ENCODE data around the gene SRSF3. TPM values are rescaled to one million over a fixed set of nuclear protein-coding genes. Genes with fewer than 3 reads are reported as not detected.
"Not testable (repeated sequence)": the region's sequence is repeated elsewhere in the genome, so short reads cannot be mapped to it uniquely, and the experiment has no call there.

The SRSF3 gene
- polyA plus RNA-seq, 1 donor, result 438 TPM

GRCh38 chr6:36574679-36575078 lies 19.5 kb upstream of the SRSF3 start:
- H3K9me3 ChIP-seq (ENCODE audit: control insufficient read depth, low read depth, low read length), result no peaks in the 10 kb centered on the region
- DNase-seq, result no peak
- no peaks in the 10 kb centered on the region for H3K36me3 ChIP-seq (ENCODE audit: control insufficient read depth, insufficient read depth, low read length)
- H3K27me3 ChIP-seq (ENCODE audit: control insufficient read depth, insufficient read depth, low read length), result no peaks in the 10 kb centered on the region
- no peak overlapping the region for H3K27ac ChIP-seq (ENCODE audit: low read length)
- H3K4me3 ChIP-seq (ENCODE audit: low read length), result no peak overlapping the region
- H3K4me1 ChIP-seq (ENCODE audit: control insufficient read depth, insufficient read depth, low read length), result no peaks in the 10 kb centered on the region

GRCh38 chr6:36576578-36576977 lies 17.6 kb upstream of the SRSF3 start:
- Histone ChIP-seq H3K36me3 (ENCODE audit: control insufficient read depth, insufficient read depth, low read length) (no peaks in the 10 kb centered on the region), H3K27ac (ENCODE audit: low read length) (no peak overlapping the region), H3K4me3 (ENCODE audit: low read length) (no peak overlapping the region), H3K27me3 (ENCODE audit: control insufficient read depth, insufficient read depth, low read length) (no peaks in the 10 kb centered on the region), H3K4me1 (ENCODE audit: control insufficient read depth, insufficient read depth, low read length) (peaks cover 4% of the 10 kb centered on the region), H3K9me3 (ENCODE audit: control insufficient read depth, low read depth, low read length) (no peaks in the 10 kb centered on the region)
- DNase-seq, result no peak
- WGBS (ENCODE audit: insufficient coverage, low lambda C conversion rate), result no CpG with 5 or more reads among the region's 7 CpGs

- peak in 1 of 2 donors; percentile 37 for DNase-seq
- no peaks in the 10 kb centered on the region for H3K9me3 ChIP-seq (ENCODE audit: control insufficient read depth, low read depth, low read length)
- WGBS (ENCODE audit: insufficient coverage, low lambda C conversion rate), result 0% methylated on average over 1 of the region's 2 CpGs
- H3K27me3 ChIP-seq (ENCODE audit: control insufficient read depth, insufficient read depth, low read length), result no peaks in the 10 kb centered on the region
- no peak overlapping the region for H3K27ac ChIP-seq (ENCODE audit: low read length)
- H3K4me3 ChIP-seq (ENCODE audit: low read length), result no peak overlapping the region
- H3K4me1 ChIP-seq (ENCODE audit: control insufficient read depth, insufficient read depth, low read length), result peaks cover 4% of the 10 kb centered on the region
- H3K36me3 ChIP-seq (ENCODE audit: control insufficient read depth, insufficient read depth, low read length), result no peaks in the 10 kb centered on the region
Observed at GRCh38 chr6:36577301-36577700, 16.9 kb upstream of the SRSF3 start.

GRCh38 chr6:36578030-36578429 lies 16.1 kb upstream of the SRSF3 start:
- no peaks in the 10 kb centered on the region for H3K36me3 ChIP-seq (ENCODE audit: control insufficient read depth, insufficient read depth, low read length)
- DNase-seq, result no peak

GRCh38 chr6:36578431-36578830 lies 15.7 kb upstream of the SRSF3 start:
- no peaks in the 10 kb centered on the region for H3K27me3 ChIP-seq (ENCODE audit: control insufficient read depth, insufficient read depth, low read length)
- no CpG with 5 or more reads among the region's 4 CpGs for WGBS (ENCODE audit: insufficient coverage, low lambda C conversion rate)
- H3K4me1 ChIP-seq (ENCODE audit: control insufficient read depth, insufficient read depth, low read length), result peaks cover 4% of the 10 kb centered on the region
- no peak overlapping the region for H3K27ac ChIP-seq (ENCODE audit: low read length)
- H3K4me3 ChIP-seq (ENCODE audit: low read length), result no peak overlapping the region
- H3K9me3 ChIP-seq (ENCODE audit: control insufficient read depth, low read depth, low read length), result no peaks in the 10 kb centered on the region
- H3K36me3 ChIP-seq (ENCODE audit: control insufficient read depth, insufficient read depth, low read length), result no peaks in the 10 kb centered on the region
- DNase-seq, result no peak

More at GRCh38 chr6:36578030-36578429, 16.1 kb upstream of the SRSF3 start:
- Histone ChIP-seq H3K9me3 (ENCODE audit: control insufficient read depth, low read depth, low read length) (no peaks in the 10 kb centered on the region), H3K27me3 (ENCODE audit: control insufficient read depth, insufficient read depth, low read length) (no peaks in the 10 kb centered on the region), H3K4me1 (ENCODE audit: control insufficient read depth, insufficient read depth, low read length) (peaks cover 4% of the 10 kb centered on the region), H3K4me3 (ENCODE audit: low read length) (no peak overlapping the region), H3K27ac (ENCODE audit: low read length) (no peak overlapping the region)
- WGBS (ENCODE audit: insufficient coverage, low lambda C conversion rate), result 83% methylated on average over 1 of the region's 5 CpGs

GRCh38 chr6:36580184-36580526 lies 14.0 kb upstream of the SRSF3 start:
- no peak overlapping the region for H3K4me3 ChIP-seq (ENCODE audit: low read length)

GRCh38 chr6:36581716-36582115 lies 12.4 kb upstream of the SRSF3 start:
- no peaks in the 10 kb centered on the region for H3K36me3 ChIP-seq (ENCODE audit: control insufficient read depth, insufficient read depth, low read length)
- H3K4me3 ChIP-seq (ENCODE audit: low read length), result no peak overlapping the region
- WGBS (ENCODE audit: insufficient coverage, low lambda C conversion rate), result 80% methylated on average over 1 of the region's 4 CpGs
- H3K9me3 ChIP-seq (ENCODE audit: control insufficient read depth, low read depth, low read length), result no peaks in the 10 kb centered on the region
- no peak for DNase-seq
- no peaks in the 10 kb centered on the region for H3K27me3 ChIP-seq (ENCODE audit: control insufficient read depth, insufficient read depth, low read length)
- peaks cover 4% of the 10 kb centered on the region for H3K4me1 ChIP-seq (ENCODE audit: control insufficient read depth, insufficient read depth, low read length)
- no peak overlapping the region for H3K27ac ChIP-seq (ENCODE audit: low read length)

More at GRCh38 chr6:36580184-36580526, 14.0 kb upstream of the SRSF3 start:
- no CpG with 5 or more reads among the region's 8 CpGs for WGBS (ENCODE audit: insufficient coverage, low lambda C conversion rate)
- H3K27ac ChIP-seq (ENCODE audit: low read length), result peak overlapping the region; percentile 41
- H3K27me3 ChIP-seq (ENCODE audit: control insufficient read depth, insufficient read depth, low read length), result no peaks in the 10 kb centered on the region
- H3K36me3 ChIP-seq (ENCODE audit: control insufficient read depth, insufficient read depth, low read length), result no peaks in the 10 kb centered on the region
- peaks cover 4% of the 10 kb centered on the region for H3K4me1 ChIP-seq (ENCODE audit: control insufficient read depth, insufficient read depth, low read length)
- no peak for DNase-seq
- no peaks in the 10 kb centered on the region for H3K9me3 ChIP-seq (ENCODE audit: control insufficient read depth, low read depth, low read length)

GRCh38 chr6:36586606-36587005 lies 7.6 kb upstream of the SRSF3 start:
- H3K4me3 ChIP-seq (ENCODE audit: low read length), result no peak overlapping the region
- no peaks in the 10 kb centered on the region for H3K9me3 ChIP-seq (ENCODE audit: control insufficient read depth, low read depth, low read length)
- H3K36me3 ChIP-seq (ENCODE audit: control insufficient read depth, insufficient read depth, low read length), result no peaks in the 10 kb centered on the region
- no peaks in the 10 kb centered on the region for H3K27me3 ChIP-seq (ENCODE audit: control insufficient read depth, insufficient read depth, low read length)
- no CpG with 5 or more reads among the region's 1 CpG for WGBS (ENCODE audit: insufficient coverage, low lambda C conversion rate)
- no peak overlapping the region for H3K27ac ChIP-seq (ENCODE audit: low read length)
- DNase-seq, result no peak
- no peaks in the 10 kb centered on the region for H3K4me1 ChIP-seq (ENCODE audit: control insufficient read depth, insufficient read depth, low read length)

- not testable (repeated sequence) for H3K9me3 ChIP-seq (ENCODE audit: control insufficient read depth, low read depth, low read length); H3K36me3 ChIP-seq (ENCODE audit: control insufficient read depth, insufficient read depth, low read length); H3K27me3 ChIP-seq (ENCODE audit: control insufficient read depth, insufficient read depth, low read length); H3K27ac ChIP-seq (ENCODE audit: low read length); DNase-seq; H3K4me1 ChIP-seq (ENCODE audit: control insufficient read depth, insufficient read depth, low read length); H3K4me3 ChIP-seq (ENCODE audit: low read length)
- WGBS (ENCODE audit: insufficient coverage, low lambda C conversion rate), result 100% methylated on average over 1 of the region's 9 CpGs
Observed at GRCh38 chr6:36589025-36589400, 5.1 kb upstream of the SRSF3 start.

- Histone ChIP-seq H3K27ac (ENCODE audit: low read length) (no peak overlapping the region), H3K4me1 (ENCODE audit: control insufficient read depth, insufficient read depth, low read length) (no peaks in the 10 kb centered on the region), H3K4me3 (ENCODE audit: low read length) (no peak overlapping the region), H3K36me3 (ENCODE audit: control insufficient read depth, insufficient read depth, low read length) (no peaks in the 10 kb centered on the region), H3K9me3 (ENCODE audit: control insufficient read depth, low read depth, low read length) (no peaks in the 10 kb centered on the region), H3K27me3 (ENCODE audit: control insufficient read depth, insufficient read depth, low read length) (no peaks in the 10 kb centered on the region)
- DNase-seq, result peak; percentile 64 to 73
- WGBS (ENCODE audit: insufficient coverage, low lambda C conversion rate), result no CpG with 5 or more reads among the region's 1 CpG
Observed at GRCh38 chr6:36590237-36590636, 3.9 kb upstream of the SRSF3 start.

GRCh38 chr6:36592221-36592655 lies 1.9 kb upstream of the SRSF3 start:
- H3K27me3 ChIP-seq (ENCODE audit: control insufficient read depth, insufficient read depth, low read length), result no peaks in the 10 kb centered on the region
- DNase-seq, result no peak
- H3K36me3 ChIP-seq (ENCODE audit: control insufficient read depth, insufficient read depth, low read length), result peaks cover 7% of the 10 kb centered on the region
- H3K4me3 ChIP-seq (ENCODE audit: low read length), result no peak overlapping the region
- H3K4me1 ChIP-seq (ENCODE audit: control insufficient read depth, insufficient read depth, low read length), result peaks cover 3% of the 10 kb centered on the region
- no peaks in the 10 kb centered on the region for H3K9me3 ChIP-seq (ENCODE audit: control insufficient read depth, low read depth, low read length)
- 83% methylated on average over 2 of the region's 12 CpGs for WGBS (ENCODE audit: insufficient coverage, low lambda C conversion rate)
- H3K27ac ChIP-seq (ENCODE audit: low read length), result no peak overlapping the region

All from large intestine (tissue), 3 donors.